ENCODE data around the gene ZFP90.
"Not testable (repeated sequence)": the region's sequence is repeated elsewhere in the genome, so short reads cannot be mapped to it uniquely, and the experiment has no call there.

Gene ZFP90

GRCh38 chr16:68517606-68518166, 21.4 kb upstream of the ZFP90 start:
- no peak for DNase-seq (ENCODE audit: low read depth, low spot score)

- no peak for DNase-seq (ENCODE audit: low read depth, low spot score)
Observed at GRCh38 chr16:68519225-68519745, 19.8 kb upstream of the ZFP90 start.

GRCh38 chr16:68520649-68521086, 18.4 kb upstream of the ZFP90 start:
- DNase-seq (ENCODE audit: low read depth, low spot score): no peak

- DNase-seq (ENCODE audit: low read depth, low spot score): no peak
Observed at GRCh38 chr16:68524069-68524820, 14.8 kb upstream of the ZFP90 start.

GRCh38 chr16:68526143-68526781, 12.8 kb upstream of the ZFP90 start:
- DNase-seq (ENCODE audit: low read depth, low spot score): no peak

- DNase-seq (ENCODE audit: low read depth, low spot score): no peak
Observed at GRCh38 chr16:68526782-68527145, 12.3 kb upstream of the ZFP90 start.

GRCh38 chr16:68528233-68528632, 10.9 kb upstream of the ZFP90 start:
- DNase-seq (ENCODE audit: low read depth, low spot score): no peak

- DNase-seq (ENCODE audit: low read depth, low spot score): no peak
Observed at GRCh38 chr16:68528686-68529379, 10.3 kb upstream of the ZFP90 start.

- DNase-seq (ENCODE audit: low read depth, low spot score): no peak
Observed at GRCh38 chr16:68529608-68529930, 9.5 kb upstream of the ZFP90 start.

- DNase-seq (ENCODE audit: low read depth, low spot score): no peak
Observed at GRCh38 chr16:68529931-68530701, 9.0 kb upstream of the ZFP90 start.

- no peak for DNase-seq (ENCODE audit: low read depth, low spot score)
Observed at GRCh38 chr16:68533937-68534336, 5.2 kb upstream of the ZFP90 start.

GRCh38 chr16:68535331-68535730, 3.8 kb upstream of the ZFP90 start:
- no peak for DNase-seq (ENCODE audit: low read depth, low spot score)

GRCh38 chr16:68539711-68540239, 684 bp downstream of the ZFP90 start:
- no peak for DNase-seq (ENCODE audit: low read depth, low spot score)

GRCh38 chr16:68548947-68549346, 9.9 kb downstream of the ZFP90 start:
- DNase-seq (ENCODE audit: low read depth, low spot score): no peak

GRCh38 chr16:68553186-68553585, 14.1 kb downstream of the ZFP90 start:
- DNase-seq (ENCODE audit: low read depth, low spot score): no peak

GRCh38 chr16:68560341-68560740, 21.2 kb downstream of the ZFP90 start:
- DNase-seq (ENCODE audit: low read depth, low spot score): not testable (repeated sequence)

- no peak for DNase-seq (ENCODE audit: low read depth, low spot score)
Observed at GRCh38 chr16:68563631-68564381, 24.7 kb downstream of the ZFP90 start.

- no peak for DNase-seq (ENCODE audit: low read depth, low spot score)
Observed at GRCh38 chr16:68564382-68564985, 25.4 kb downstream of the ZFP90 start.

- no peak for DNase-seq (ENCODE audit: low read depth, low spot score)
Observed at GRCh38 chr16:68574479-68574878, 35.4 kb downstream of the ZFP90 start.

- no peak for DNase-seq (ENCODE audit: low read depth, low spot score)
Observed at GRCh38 chr16:68575082-68575481, 36.0 kb downstream of the ZFP90 start.

All from iPS DF 19.7 (cell line).